ENCODE results near the gene COPG2. TPM values are rescaled to one million over a fixed set of nuclear protein-coding genes. Genes with fewer than 3 reads are reported as not detected.

The COPG2 gene
- polyA plus RNA-seq, 3 donors = 56.7 to 73.6 (median 64.2) TPM

DNA sequence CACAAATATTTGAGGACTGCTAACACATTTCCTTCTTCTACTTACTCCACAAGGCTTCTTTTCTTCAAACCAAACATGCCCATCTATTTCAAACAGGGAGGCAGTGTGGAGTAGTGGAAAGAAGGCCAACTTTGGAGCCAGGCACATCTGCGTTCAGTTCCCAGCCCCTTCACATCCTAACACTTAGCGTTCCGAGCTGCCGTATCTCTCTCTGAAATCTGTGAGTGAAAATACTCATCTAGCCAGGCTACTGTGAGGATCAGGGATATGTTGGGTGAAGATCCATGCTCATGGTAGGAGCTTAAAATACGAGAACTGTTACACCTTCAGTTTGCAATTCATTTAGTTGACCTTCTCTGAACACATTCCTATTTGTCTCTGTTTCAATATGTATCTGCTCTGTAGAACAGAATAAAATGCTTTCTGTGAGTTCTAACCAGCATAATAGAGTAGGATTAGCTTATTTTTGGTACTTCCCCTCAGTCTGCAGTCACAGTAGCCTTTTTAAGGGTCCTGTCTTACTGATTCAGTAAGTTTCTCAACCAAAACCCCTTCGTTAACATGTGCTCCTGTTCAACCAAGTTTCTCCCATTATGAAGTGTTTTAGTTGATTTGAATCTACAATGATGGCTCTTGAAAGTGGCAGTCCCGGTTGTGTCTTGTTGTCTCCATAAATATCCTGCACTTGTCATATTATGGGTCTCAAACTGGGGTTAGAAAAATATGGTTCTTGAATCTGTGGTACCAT, 180.0 kb downstream of the COPG2 start:
- no peak for DNase-seq (ENCODE audit: extremely low read depth in 1 of 11, low read depth in 9 of 11, low spot score in 4 of 11)

GRCh38 chr7:130486954-130487436, 181.6 kb downstream of the COPG2 start:
- DNase-seq (ENCODE audit: extremely low read depth in 1 of 11, low read depth in 9 of 11, low spot score in 4 of 11) = no peak

DNA sequence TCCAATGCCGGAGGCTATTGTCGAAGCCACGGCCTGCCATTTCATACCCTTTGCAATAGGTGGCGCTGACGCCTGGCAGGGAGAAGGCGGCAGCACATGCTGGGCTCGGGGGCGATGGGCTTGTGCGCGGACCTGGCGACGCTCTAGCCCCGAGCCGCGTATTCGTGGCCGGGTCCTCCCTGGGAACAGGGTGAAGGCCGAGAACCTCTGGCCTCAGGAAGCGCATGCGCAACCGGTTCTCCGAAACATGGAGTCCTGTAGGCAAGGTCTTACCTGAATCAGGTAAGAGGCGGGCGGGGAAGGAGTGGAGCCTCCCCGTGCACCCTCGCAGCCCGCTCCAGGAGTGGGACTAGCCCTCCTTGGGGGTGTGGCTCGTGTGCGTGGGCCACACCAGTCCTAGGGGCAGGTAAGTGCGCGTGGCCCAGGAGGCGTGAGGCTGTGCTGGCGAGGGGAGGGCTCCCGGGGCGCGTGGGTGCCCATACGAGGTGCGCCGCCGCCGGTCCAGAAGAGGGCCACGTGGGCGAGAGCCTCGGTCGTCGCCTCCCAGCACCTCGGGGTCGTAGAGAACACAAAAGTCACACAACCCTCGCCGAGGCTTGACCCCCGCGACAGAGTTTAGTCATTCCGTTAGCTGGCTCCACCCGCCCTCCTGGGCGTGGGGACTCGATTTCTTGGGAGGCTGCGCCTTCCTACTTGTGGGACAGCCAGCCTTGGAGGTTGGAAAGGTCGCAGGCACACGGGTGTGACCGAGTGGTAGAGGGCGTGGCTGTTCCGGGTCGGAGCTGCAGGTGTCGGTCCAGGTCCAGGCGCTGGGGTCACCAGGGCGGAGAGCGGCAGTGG, 182.2 kb downstream of the COPG2 start:
- DNase-seq (ENCODE audit: extremely low read depth in 1 of 11, low read depth in 9 of 11, low spot score in 4 of 11) = no peak

DNA sequence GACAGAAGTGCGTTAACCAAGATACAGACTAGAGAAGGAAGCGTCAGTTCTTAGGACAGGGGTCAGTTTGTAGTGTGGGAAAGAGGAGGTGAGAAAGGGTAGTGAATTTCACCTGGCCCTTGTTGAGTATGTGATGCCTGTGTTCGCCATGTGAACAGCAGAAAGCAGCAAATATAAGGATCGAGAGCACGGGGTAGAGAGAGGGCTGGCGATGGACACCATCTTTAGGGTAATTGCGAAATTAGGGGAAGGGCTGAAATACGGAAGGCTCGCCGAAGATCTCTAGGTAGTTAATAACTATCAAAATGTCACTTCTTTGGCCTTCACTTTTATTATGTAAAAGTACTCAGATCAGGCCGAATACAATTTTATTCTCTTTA, 182.8 kb downstream of the COPG2 start:
- no peak for DNase-seq (ENCODE audit: extremely low read depth in 1 of 11, low read depth in 9 of 11, low spot score in 4 of 11)

- DNase-seq (ENCODE audit: extremely low read depth in 1 of 11, low read depth in 9 of 11, low spot score in 4 of 11) = no peak
Measured at GRCh38 chr7:130483031-130483430, 185.5 kb downstream of the COPG2 start.

DNA sequence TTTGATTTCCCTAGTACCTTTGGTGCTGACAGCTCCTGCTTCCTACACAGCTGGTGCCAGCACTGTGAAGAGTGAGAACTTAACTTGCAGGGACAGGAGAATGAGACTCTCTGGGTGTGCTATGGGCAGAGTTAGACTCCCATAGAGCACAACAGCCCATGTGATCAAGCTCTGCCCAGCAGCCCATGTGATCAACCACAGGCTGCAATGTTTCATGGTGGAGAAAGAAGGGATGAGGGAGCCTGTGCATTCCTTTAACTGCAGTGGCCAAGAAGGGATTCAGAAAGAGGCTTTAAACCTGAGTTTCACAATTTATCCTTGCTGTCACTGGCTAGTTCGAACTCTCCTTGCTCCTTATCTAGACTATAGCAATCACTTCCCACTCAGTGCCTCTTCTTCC, 186.7 kb downstream of the COPG2 start:
- no peak for DNase-seq (ENCODE audit: extremely low read depth in 1 of 11, low read depth in 9 of 11, low spot score in 4 of 11)

DNA sequence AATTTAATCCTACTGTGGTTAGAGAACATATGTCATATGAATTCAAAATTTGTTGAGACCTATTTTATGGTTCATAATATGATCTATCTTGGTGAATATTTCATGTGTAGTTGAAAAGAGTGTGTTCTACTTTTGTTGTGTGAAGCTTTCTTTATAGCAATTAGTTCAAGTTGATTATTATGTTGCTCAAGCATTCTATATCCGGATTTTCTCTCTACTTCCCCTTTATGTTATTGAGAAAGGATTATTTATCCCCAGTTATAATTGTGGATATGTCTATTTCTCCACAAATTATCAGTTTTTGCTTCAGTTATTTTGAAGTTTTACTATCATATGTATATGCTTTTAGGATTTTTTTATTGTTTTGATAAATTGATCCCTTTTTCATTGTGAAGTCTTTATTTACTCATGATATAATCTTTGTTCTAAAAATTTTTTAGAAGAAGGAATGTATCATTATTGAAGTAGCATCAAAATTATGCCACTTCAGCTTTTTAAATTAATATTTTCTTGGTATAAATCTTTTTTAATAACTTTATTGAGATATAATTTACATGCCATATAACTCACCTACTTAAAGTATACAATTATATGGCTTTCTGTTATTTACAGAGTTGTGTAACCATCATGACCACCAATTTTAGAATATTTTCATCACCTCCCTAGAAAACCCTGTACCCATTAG, 188.7 kb downstream of the COPG2 start:
- no peak for DNase-seq (ENCODE audit: extremely low read depth in 1 of 11, low read depth in 9 of 11, low spot score in 4 of 11)

DNA sequence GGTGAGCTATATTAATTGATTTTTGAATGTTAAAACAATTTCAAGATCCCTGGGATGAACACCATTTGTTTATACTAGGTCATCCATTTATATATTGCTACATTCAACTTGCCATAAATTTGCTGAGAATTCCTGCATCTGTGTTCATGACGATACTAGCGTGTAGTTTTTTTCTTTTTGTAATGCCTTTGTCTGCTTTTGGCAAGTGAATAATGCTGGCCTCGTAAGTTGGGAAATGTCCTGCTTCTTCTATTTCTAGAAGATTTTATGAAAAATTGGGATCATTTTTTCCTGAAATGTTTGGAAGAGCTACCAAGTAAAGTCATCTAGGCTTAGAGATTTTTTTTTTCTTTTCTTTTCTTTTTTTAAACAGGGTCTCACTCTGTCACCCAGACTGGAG, 189.6 kb downstream of the COPG2 start:
- DNase-seq (ENCODE audit: extremely low read depth in 1 of 11, low read depth in 9 of 11, low spot score in 4 of 11) = no peak

DNA sequence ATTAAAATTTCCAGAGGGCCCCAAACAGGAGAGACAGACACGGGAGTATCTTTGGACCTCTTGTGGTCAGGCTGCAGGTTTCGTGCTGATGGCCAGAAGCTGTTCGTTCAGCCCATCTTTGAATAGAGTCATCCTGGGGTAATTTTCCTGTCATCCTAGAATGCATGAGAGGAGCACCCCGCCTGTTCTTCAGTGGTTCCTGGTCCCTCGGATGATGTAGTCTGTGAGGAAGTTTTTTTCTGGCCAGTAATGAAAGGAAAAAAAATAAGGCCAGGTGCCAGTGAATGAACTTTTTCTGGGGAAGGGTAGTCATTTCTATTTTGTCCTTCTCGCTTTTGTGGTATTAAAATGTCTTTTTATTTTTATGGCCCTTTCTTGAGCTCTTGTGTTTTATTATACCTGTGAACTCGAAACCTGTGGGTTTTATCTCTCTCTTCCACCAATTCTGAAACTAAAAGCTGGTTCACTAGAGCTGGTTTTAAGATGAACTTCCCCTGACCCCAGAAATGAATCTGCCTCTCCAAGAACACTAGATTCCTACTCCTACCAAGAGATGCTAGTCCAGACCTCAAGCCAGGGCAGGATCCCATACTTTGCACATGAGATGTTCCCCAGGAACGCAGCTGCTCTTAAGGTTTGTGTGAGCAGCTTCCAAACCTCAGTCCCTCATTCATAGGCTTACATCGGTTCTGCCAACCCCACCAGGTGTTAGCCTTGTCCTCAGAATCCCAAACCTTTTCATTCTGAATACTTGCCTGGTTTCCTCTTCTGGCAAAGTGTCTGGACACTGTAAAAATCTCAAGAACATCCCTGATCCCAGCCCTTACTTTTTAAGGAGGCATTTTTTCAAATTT, 192.0 kb downstream of the COPG2 start:
- DNase-seq (ENCODE audit: extremely low read depth in 1 of 11, low read depth in 9 of 11, low spot score in 4 of 11) = no peak

- no peak for DNase-seq (ENCODE audit: extremely low read depth in 1 of 11, low read depth in 9 of 11, low spot score in 4 of 11)
Measured at GRCh38 chr7:130475776-130476175, 192.8 kb downstream of the COPG2 start.

GRCh38 chr7:130473876-130474275, 194.7 kb downstream of the COPG2 start:
- no peak for DNase-seq (ENCODE audit: extremely low read depth in 1 of 11, low read depth in 9 of 11, low spot score in 4 of 11)

GRCh38 chr7:130473289-130473688, 195.3 kb downstream of the COPG2 start:
- no peak for DNase-seq (ENCODE audit: extremely low read depth in 1 of 11, low read depth in 9 of 11, low spot score in 4 of 11)

DNA sequence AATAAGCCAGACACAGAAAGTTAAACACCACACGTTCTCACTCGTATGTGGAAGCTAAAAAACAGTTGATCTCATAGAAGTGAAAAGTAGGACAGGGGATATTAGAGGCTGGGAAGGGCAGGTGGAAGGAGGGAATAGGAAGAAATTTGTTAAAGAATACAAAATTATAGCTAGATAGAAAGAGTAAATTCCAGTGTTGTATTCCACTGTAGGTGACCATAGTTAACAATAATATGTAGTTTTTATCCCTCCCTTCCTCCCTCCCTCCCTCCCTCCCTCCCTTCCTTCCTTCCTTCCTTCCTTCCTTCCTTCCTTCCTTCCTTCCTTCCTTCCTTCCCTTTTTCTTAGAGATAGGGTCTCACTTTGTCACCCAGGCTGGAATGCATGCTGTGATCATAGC, 196.6 kb downstream of the COPG2 start:
- no peak for DNase-seq (ENCODE audit: extremely low read depth in 1 of 11, low read depth in 9 of 11, low spot score in 4 of 11)

DNA sequence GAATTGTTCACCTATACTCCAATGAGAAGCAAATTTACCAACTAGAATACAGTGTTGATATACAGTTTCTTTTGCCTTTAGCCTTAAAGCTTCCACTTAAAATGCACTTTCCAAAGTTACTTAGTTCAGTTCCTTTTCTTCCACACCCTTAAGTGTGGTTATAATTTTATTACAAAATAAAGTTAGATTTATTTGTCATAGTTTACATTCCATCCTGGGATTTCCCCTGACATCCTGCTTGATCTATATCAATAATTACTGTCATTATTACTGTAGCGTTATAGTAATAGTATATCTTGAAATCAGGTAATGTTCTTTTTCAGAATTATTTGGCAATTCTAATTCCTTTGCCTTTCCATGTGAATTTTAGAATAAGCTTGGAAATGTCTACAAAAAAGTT, 199.9 kb downstream of the COPG2 start:
- DNase-seq (ENCODE audit: extremely low read depth in 1 of 11, low read depth in 9 of 11, low spot score in 4 of 11) = no peak

- no peak for DNase-seq (ENCODE audit: extremely low read depth in 1 of 11, low read depth in 9 of 11, low spot score in 4 of 11)
Measured at GRCh38 chr7:130463553-130464434, 204.8 kb downstream of the COPG2 start.

DNA sequence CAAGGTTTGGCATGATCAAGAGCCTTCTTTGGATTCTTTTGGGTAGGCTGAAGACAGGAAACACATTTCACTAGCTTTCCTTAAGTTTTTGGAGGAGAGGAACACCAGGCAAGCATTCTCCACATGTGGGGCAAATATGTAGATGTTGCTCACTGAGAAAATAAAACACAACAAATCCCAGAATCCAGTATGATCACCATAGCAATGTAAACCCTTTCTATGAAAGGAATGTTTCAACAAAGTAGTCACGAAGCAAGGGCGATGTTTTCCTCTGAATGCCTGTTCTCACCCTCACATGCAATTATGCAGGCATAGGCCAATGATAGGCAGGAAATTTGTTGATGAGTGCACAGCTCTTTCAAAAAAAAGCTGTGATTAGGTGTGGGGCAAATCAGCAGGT, 207.3 kb downstream of the COPG2 start:
- DNase-seq (ENCODE audit: extremely low read depth in 1 of 11, low read depth in 9 of 11, low spot score in 4 of 11) = no peak

DNA sequence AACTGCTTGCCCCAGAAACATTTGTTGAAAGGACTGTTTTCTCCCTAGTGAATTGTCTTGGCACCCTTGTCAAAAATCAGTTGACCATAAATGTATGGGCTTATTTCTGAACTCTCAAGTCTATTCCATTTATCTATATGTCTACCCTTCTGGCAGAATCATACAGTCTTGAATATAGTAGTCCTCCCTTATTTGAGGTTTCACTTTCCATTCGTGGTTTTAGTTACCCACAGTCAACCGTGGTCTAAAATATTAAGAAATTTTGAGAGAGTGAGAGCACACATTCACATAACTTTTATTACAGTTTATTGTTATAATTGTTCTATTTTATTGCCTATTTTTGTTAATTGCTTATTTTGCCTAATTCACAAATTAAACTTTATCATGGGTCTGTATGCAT, 210.3 kb downstream of the COPG2 start:
- DNase-seq (ENCODE audit: extremely low read depth in 1 of 11, low read depth in 9 of 11, low spot score in 4 of 11) = no peak

All from renal cortex interstitium (tissue), 11 donors.